HG03045 (cell line): ENCODE data around the gene GRHL3.

ENCODE experiments used
- ATAC-seq: cut with Tn5 transposase; IDR thresholded peaks from one replicate; pipeline ENCODE4 v1.9.1; 2021; ENCODE audit warnings: mild to moderate bottlenecking, moderate library complexity; ENCODE audit not compliant: unreplicated experiment

Gene GRHL3

DNA sequence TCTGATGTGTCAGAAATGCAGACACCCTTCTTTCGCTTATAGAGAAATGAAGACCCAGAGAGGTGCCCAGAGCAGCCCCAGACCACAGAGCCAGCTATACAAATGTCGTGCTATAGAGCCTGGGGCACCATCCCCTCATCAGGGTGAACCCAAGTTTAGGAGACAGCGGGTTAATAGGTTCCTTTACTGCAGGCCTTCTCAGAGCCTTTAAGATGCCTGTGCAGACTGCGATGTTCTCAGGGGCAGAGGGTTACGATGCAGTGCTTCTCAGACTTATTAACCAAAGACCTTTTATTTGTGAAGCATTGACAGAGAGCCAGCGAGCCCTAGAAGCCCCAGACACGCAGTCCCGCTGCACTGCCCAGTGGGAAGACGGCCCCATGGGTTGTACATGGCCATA is 47.5 kb downstream of the GRHL3 start:
- no peak for ATAC-seq

DNA sequence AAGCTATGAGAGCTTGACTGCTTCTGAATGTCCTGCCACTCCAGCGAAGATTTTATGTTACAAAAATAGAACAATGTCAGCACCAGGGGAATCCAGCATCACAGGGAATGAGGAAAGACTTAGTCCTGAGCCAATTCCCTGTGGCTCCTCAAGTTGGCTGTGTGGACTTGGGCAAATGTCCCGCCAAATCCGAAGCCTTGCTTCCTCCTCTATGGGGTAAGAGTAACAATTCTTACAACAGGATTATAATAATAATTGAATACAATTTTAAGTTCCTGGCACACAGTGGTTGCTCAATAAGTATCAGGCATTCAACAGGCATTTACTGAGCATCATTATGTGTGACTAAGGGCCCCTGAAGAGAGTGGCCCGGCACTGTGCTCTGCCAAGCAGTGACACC is 50.0 kb downstream of the GRHL3 start:
- no peak for ATAC-seq

DNA sequence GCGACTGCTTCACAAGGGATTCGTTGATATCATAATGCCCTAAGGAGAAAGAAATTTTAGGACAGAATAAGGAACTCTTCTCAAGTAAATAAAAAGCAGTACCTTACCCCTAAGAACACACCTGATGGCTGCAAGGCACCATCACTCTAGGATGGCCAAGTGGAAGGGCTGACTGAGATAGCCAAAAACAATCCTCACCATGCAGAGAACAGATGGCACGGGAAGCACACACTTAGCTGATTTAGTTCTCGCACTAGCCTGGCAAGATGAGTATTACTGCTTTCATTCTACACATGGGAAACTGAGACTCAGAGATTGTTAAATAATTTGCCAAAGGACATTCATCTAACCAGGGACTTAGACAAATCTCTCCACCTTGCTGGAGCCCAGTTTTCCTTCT is 50.6 kb downstream of the GRHL3 start:
- ATAC-seq, result no peak

DNA sequence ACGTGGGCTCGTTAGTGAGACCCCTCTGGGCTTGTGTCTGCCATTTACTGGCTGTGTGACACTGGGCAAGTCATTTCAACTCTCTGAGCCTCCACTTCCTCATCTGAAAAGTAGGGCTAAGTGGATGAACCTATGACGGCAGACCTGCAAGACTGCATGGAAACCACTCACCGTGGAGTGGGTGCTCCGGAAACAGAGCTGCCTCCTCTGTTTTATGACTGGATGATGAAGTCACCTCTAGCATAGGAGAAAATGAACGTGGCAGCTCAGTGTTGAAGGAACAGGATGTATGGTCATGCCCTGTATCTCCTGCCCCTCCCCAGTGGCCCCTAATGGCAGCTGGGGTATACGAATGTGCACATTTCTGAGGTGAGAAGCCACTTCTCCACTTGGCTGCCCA is 53.9 kb downstream of the GRHL3 start:
- ATAC-seq, result no peak

DNA sequence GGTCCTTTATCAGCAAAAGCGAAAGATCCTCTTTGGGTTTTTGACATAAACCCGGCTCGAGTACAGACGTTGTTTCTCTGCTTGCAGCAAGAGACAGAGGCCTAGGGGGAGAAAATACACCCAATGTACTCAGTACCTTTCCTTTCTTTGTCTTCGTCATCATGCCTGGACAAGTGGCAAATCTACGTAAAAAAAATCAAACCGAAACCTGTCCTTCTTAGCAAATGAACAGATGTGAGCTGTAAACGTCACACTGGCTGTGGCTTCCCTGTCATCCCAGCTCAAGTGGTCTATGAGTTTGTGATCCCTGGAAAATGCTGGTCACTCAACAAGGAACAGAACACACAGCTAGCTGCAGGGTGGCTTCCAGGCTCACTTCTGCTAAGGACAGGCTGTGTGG is 54.6 kb downstream of the GRHL3 start:
- no peak for ATAC-seq

DNA sequence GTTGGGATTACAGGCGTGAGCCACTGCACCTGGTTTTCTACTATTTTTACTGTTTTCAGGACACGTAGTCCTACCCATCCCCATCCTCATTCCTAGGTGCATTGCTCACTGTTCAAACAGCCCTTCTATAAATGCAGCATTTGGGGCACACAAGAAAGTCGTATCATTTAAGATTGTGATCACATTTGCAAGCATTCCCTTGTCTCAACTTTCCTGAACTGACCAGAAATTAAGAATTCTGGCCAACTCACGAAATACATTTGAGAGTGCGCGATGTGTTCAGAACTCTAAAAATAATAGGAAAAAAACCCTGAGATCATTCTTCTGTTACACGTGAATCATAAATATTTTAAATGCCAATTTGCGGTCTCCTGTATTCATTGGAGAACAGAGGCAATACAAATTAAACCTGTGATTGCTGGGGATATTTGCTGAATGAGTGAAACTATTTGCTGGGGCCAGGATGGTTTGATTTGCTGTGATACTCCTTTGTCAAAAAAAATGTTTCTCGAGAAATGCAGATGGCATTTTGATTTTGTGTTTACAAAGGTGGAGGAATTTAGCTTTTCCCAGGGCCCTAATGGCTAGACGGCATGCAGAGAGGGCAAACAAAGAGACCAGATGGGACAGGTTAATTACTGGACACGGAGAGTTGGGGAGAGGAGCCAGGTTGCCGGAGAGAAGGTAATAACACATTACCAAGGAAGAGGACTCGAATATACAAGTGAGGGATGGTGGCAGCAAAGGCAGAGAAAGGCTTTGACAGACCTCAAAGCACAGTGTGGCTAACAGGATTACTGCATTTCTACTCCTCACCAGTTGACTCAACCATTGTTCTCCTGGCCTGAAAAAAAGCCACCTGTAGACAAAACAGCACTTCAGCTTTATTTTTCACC is 56.0 kb downstream of the GRHL3 start:
- no peak for ATAC-seq

DNA sequence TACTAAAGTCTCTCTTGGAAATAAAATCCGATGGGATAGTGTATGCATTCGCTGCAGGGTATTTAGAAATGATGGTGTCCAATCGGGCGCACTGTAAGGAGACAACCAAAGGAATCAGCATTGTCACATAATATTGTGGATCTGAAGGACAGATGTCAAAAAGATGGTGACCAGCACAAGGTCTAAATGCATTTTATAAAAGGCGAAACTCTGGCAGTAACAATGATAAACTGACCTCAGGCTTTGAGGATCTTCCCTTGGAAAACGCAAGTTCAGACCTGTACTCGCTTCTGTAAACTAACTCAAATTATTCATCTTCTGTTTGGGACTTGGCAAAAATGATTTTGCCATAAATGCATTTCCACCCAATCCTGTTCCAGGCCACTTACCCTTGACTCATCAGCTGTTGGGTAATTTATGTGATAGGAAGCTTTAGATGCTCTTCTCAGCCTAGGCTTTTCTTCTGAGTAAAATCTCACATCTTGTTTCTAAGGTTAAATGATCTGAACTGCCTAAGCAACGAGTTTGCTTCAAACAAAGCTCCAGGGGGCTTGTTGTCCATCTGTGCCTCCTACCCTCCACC is 60.7 kb downstream of the GRHL3 start:
- no peak for ATAC-seq

DNA sequence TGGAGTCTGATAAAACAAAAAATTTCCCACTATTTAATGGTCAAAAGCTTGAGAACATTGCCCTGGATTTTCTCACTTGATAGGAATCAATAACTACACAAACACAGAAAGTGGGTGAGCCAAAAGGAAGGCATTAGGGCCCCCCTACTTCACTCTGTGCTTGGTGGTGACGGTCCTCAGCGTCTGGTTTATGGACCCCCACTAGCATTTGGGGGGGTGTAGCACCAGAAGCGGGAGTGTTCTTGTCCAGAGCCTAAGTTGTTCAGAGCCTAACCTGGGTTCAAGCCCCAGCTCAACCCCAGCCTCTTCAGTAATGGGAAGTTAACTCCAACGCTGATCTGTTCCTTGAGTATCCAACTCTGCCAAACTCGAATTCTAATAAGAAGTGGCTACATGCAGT is 61.4 kb downstream of the GRHL3 start:
- no peak for ATAC-seq

DNA sequence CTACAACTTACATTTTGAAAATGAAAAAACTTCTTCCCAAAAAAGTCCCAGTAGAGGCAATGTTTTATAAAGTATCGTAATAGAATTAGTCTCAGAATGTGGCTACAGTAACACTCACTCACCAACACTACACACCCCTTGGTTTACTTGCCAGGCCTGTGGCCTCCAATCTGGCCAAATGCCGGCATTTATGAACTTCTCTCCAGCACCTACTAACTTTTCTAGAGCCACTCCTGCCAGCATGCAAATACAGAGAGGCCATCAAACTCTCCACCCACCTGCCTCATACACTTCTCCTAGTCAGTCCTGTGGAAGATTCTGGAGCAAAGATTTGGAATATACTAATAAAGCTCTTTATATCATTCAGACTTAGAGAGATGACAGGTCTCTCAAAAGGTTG is 62.1 kb downstream of the GRHL3 start:
- ATAC-seq, result no peak

DNA sequence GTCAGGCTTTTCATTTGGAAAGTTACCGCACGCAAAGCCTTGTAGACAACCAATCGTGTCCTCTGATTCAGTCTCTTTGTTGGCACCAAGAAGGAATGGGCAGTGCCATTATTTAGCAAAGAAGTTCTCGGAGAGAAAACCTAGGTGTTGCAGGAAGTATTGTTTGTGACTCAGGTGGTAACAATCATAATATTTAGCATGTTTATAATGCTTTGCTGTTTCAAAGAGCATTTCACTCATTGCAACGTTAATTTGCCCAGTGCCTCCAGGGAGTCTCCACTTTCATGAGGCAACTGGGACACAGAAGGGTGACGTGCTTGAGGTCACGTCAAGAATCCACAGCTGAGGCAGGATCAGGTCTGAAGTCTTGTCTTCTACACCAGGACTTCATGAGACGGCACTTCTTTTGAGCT is 63.0 kb downstream of the GRHL3 start:
- no peak for ATAC-seq

DNA sequence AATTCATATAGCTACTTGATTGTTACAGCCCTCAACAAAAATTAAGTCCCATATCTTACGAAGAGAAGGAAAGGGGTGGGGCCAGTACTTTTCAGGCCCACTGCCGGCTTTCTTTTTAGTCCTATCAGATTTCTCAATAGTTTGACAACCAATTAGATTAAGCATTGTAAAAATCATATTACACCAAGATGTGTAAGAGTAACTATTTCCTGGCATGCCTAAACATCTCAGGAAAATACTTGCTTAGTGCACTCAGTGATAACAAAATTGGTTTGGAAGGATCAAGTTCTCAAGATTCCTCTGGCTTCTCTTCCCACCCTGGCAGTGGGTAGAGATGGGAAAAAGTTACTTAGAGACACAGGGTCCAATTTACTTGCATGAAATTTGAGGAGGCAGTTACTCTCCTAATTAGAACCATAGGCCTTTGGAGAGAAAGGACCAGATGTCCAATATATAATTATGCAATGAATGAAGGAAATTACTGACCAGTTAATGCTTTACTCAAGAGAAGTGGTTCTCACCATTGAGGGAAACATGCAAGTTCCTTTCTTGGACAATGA is 64.3 kb downstream of the GRHL3 start:
- no peak for ATAC-seq

DNA sequence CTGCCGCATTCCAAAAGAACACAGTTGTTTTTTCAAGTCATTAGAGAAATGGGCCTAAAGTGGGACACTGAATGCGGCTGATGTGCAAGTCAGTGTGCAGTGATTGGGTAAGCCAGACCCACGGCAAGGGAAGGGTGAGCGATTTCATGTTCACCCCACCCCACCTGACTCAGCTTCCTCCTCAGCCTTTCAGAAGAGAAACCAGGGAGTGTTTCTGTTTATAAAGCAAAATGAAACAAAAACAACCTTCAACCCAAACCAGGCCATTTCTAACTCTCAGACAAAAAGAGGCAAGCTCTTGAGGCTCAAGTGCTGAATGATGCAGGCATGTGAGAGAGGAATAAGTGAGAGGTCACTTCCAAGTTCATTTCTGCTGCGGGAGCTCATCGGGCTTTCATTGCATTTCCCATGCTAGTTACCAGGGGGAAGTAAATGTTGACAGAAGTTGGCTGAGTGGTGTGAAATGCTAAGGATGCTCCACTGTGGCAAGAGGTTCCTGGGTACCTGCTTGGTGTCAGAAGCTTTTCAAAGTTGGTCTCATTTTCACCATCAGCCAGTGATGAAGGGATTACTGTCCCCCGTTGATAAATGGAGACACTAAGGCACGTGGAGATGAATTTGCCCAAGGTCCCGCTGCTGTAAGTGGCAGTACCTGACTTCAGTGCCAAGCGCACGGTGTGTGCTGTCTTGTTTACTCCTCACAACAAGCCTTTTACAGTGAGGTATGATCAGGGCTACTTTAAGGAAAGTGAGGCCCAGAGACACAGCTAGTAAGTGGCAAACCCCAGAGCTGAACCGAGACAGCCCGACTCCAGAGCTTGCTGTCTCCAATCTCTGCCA is 65.3 kb downstream of the GRHL3 start:
- no peak for ATAC-seq

DNA sequence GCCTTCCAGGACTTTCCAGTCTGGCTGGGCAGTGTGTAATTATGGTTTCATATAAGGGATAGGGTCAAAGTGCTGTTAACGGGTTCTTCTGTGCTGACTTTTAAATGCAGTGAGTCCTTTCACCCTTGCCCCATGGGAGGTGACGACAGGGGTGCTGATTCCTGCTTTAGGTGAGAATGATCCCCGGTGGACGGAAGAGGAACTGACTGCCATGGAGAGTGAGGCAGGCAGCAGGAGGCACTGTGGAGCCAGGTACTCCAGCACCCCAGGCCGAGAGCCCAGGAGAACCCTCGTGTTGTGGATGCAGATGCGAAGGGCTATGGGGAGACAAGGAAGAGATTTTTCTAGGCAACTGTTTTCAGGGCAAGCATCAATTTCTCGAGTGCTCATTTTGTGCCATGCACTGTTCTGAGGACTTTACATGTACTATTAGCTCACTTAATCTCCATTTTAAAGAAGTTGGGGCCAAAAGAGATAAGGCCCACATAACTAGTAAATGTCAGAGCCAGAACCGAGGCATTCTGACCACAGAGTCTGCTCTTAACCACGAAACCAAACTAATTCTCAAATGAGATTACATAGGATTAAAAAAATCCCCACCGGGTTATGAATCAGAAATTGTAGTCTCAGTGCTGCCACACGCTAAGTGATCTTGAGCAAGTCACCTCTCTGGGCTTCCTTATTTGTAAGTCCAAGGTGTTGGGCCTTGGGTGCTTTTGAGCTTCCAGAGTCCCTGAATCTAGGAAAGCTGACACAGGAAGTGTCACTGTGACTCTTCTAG is 66.2 kb downstream of the GRHL3 start:
- no peak for ATAC-seq

DNA sequence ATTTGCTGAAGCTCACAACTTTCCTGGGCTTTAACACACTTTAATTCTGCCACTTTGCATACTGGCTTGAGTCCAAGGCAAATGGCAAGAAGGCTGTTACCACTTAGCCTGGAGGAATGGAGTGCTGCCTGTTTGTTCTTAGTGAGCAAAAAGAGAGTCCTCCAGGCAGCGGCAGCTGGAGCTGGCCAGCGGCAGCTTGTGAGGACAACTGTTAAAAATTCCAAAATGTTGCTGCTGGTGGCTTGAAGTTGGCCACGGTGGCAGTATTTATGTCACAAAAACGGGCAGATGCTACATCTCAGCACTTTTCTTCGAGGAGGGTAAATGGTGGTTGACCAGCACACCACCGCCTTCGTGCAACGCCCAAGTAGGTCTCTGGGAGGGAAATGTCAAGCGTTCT is 67.1 kb downstream of the GRHL3 start:
- ATAC-seq, result no peak

DNA sequence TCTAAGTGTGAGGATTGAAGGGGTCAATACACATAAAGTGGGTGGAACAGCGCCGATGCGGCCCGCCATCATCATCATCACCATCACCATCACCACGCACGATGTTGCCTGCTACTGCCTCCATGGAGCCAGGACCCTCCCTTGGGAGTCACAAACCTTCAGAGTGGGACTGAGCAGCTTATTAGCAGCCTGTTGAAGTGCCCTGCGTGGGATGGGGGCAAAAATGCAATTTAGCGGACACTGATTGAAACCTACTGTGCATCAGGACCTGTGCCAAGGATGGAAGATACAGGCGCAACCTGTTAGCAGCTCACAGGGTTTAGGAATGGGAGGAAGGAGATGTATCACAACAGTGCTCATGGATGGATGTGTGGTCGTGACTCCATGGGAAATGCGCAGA is 67.8 kb downstream of the GRHL3 start:
- no peak for ATAC-seq

DNA sequence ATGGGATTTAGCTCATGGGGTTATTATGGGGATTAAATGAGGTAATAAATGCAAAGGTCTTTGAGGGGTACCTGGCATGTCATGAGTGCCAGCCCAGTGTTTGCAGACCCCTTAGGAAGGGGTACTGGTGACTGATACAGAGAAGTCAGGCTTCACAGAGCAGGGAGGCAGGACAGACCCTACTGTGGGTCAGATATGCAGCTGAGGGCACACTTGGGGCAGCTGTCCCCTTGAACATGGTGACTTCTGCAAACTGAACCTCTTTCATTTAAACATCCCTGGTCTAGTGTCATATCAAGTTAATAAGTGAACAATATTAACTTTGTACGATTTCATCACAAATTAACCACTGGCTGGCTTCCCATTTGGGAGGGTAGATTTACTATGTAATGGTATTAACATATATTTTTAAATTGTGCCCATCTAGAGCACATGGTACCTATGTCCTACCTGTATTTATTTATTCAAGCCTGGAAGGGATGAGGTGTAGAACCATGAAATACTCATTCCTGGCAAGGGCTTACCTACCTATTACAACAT is 68.5 kb downstream of the GRHL3 start:
- ATAC-seq, result no peak

DNA sequence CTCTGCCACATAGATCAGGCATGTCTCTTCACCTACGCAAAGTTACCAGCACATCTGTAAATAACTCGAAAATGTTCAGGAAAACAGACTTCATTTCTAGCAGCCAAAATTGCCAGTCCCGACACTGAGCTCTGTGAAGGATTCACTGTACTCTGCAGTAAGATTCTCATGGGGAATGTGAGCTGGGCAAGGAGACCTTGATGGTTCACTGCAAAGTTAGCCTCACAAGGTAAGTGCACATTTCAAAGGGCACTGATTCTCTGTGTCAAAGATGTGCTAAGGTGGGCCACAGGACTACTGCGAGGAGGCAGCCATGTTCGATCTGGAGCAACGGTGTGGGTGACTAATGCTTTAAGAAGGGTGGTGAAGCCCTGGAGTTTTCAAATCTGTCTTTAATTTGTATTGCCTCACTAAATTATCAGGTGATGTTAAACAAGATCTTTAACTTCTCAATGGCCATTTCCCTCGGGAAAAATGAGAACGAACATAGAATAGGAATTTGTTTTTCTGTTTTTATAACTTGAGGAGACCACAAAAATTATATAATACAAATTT is 69.3 kb downstream of the GRHL3 start:
- no peak for ATAC-seq

DNA sequence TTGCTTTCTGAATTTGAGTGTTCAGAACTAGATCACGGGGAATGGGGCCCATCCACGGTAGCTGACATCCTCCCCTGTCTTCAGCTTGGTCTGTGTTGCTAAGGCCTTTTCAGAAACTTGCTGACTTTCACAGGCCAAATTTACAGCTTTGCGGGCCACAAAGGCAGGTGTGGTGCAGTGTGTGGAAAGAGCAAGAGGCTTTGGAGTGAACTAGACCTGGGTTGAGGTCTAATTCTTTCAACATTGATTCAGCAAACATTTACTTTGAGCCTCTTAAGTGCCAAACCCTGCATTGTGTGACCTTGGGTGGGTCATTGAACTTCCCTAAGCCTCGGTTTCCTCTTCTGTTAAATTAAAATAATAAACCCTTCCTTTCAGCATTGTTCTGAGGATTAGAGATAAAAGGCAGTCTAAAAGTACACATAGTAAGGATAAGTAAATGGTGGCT is 70.1 kb downstream of the GRHL3 start:
- no peak for ATAC-seq

DNA sequence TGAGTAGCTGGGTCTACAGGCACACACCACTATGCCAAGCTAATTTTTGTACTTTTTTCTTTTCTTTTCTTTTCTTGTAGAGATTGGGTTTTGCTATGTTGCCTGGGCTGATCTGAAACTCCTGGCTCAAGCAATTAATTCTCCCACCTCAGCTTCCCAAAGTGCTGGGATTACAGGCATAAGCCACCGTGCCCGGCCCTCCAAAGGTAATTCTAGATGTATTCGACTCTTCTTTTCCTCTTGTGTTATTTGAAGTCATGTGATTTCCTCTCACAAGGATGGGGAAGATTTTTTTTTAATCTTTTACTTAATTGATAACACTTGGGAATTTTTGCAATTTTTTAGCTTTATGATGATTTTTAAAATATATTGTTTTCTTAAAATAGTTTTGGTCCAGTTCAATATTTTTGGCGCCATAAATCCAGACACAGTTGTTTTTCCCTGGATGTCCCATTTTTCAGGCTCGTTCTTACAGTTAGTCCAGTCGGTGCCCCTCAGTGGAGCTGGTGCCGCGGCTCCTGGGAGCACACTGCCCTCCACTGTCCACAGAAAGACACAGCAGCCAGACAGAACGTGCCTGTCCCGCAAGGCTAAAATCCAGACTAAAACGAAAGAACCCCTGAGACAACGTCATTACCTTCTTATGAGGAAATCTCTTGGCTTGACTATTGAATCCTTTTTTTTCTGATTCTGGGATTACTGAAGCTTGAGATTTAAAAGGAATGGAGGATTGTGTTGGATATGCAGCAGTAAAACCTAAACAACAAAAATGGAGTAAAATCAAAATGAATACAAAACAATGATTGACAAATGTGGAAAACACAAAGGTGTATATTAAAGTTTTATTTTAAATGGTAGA is 72.0 kb downstream of the GRHL3 start:
- no peak for ATAC-seq
